Heart right ventricle (tissue), 16 donors: ENCODE data around the gene OR51E2. TPM values are rescaled to one million over a fixed set of nuclear protein-coding genes. Genes with fewer than 3 reads are reported as not detected.

Experiments used
- ATAC-seq, 8 donors: fragments of 200-7000 bp; cut with Tn5 transposase; one replicate each; pipeline ENCODE4 v1.9.1; 2020; ENCODE audit warnings: mild to moderate bottlenecking in 8 of 8, moderate library complexity in 8 of 8, moderate number of reproducible peaks in 1 of 8
- DNase-seq, 2 donors: peaks; one replicate each; pipeline ENCODE4 v3.0.0-alpha.2; 2020
- H3K27ac ChIP-seq, 10 donors: fragments of 200-600 bp; sonication (generic) in 2 of 10; one replicate each; pipeline versions ENCODE4 v1.5.0 to v1.8.0; 2020 to 2022; ENCODE audit warnings: mild to moderate bottlenecking in 3 of 10
- H3K27me3 ChIP-seq, 7 donors: fragments of 200-600 bp; one replicate each; pipeline ENCODE4 v1.8.0; 2021 to 2022; ENCODE audit warnings: mild to moderate bottlenecking in 2 of 7
- H3K36me3 ChIP-seq, 9 donors: fragments of 200-600 bp; sonication (generic) in 1 of 9; one replicate each; pipeline versions ENCODE4 v1.5.0 to v1.8.0; 2020 to 2022; ENCODE audit warnings: mild to moderate bottlenecking in 2 of 9
- H3K4me1 ChIP-seq, 9 donors: fragments of 200-600 bp; sonication (generic) in 1 of 9; one replicate each; pipeline versions ENCODE4 v1.5.0 to v1.8.0; 2020 to 2022; ENCODE audit warnings: mild to moderate bottlenecking in 4 of 9
- H3K4me3 ChIP-seq, 10 donors: fragments of 200-600 bp; sonication (generic) in 2 of 10; one replicate each; pipeline versions ENCODE4 v1.5.0 to v1.8.0; 2020 to 2022; ENCODE audit warnings: mild to moderate bottlenecking in 7 of 10, moderate library complexity in 2 of 10
- H3K9me3 ChIP-seq, 11 donors: fragments of 200-600 bp in 10 of 11; sonication (generic) in 2 of 11; one replicate each; pipeline versions ENCODE4 v1.5.0 to v1.8.0; 2013 to 2022; ENCODE audit warnings: mild to moderate bottlenecking in 2 of 11, control low read depth in 1 of 11, moderate library complexity in 1 of 11
- CTCF ChIP-seq, 9 donors: fragments of 200-600 bp; sonication (generic) in 2 of 9; IDR thresholded peaks; one replicate each; pipeline versions ENCODE4 v1.5.0 to v1.8.0; 2021 to 2022; ENCODE audit warnings: antibody characterized with exemption in 9 of 9, mild to moderate bottlenecking in 5 of 9, moderate library complexity in 1 of 9
- WGBS, 2 donors: extraction: QIAGEN DNeasy Blood & Tissue Kit; methylation state at CpG; one replicate each; pipeline ENCODE4 v1.1.7; 2013; ENCODE audit warnings: inconsistent platforms in 1 of 2; 5-methylcytosine and 5-hydroxymethylcytosine counted together
- intact Hi-C, 10 donors: fragments of 100-400 bp; cut with DNase I; formaldehyde crosslinking; loops; one replicate each; pipeline versions ENCODE4 v1.11.1 to v1.14.2; 2022
- polyA plus RNA-seq, 2 donors: library from polyadenylated mRNA; stranded (reverse); fragments of 200-250 nt; gene quantifications; one replicate each; pipeline ENCODE4 v1.2.3, GENCODE V29; 2013
- total RNA-seq, 10 donors: library from RNA; stranded (reverse); fragmentation: NEBNext Ultra II Directional in 3 of 10; extraction: Animal tissue kit (Norgen Biotek cat#: 25700) in 3 of 10; gene quantifications; one replicate each; pipeline versions ENCODE4 v1.2.1 to v1.2.4, GENCODE V29; 2021 to 2023
- donor health status: Arrhythmogenic right ventricular cardiomyopathy.
- donor health status: ischemic (EF 13 %, LVEDD 7.1; RV severe dilation, severe dysfunction).
- donor health status: healthy with polysubstance abuse.
- donor health status: DM: no; HTN: yes; CAD: no.
- donor health status: DM: no; HTN: no; CAD: no.
- donor health status: ischemic (EF 25% LVEDD 6.9; RV normal size, moderate dysfunction).
- donor health status: ischemic (EF 25% LVEDD 5.7; RV mildly dilated, moderate dysfunction).
- donor health status: healthy.
- donor health status: DM: yes; HTN: yes; CAD: no.
- donor health status: Ischemic cardiomyopathy.
- donor health status: ischemic (EF 35%, LVEDD 5.7; RV mildly dilated, moderate dysfunction).
- donor health status: nonischemic (EF 11% LVEDD 7.7; RV severe dilation, severe dysfunction).
- donor health status: DM: yes; HTN: yes; CAD: no.
- donor health status: PGD.
- donor health status: ischemic (EF 29% LVEDD 5.4; RV normal size, mild dysfunction).
- donor health status: nonischemic (EF 23%, LVEDD 6.1; RV moderate dilation, normal function).

The OR51E2 gene
- total and polyA plus RNA-seq, 12 donors: 0.07 to 0.25 (median 0.16) TPM; not detected in 6

GRCh38 chr11:4662876-4663275 lies 34.8 kb downstream of the OR51E2 start:
- no peaks in the 10 kb centered on the region for H3K9me3 ChIP-seq
- peaks cover 0 to 9% (median 0%) of the 10 kb centered on the region in 9 donors for H3K4me1 ChIP-seq
- no peak for ATAC-seq
- TF ChIP-seq CTCF (IDR thresholded peaks at IDR 0.05): no peak
- no peak overlapping the region for H3K27ac ChIP-seq
- H3K27me3 ChIP-seq: no peaks in the 10 kb centered on the region
- WGBS, 2 donors: 96 to 98% methylated on average over 6 of the region's 6 CpGs
- no peak for DNase-seq
- intact Hi-C loops: no loop called here
- no peak overlapping the region for H3K4me3 ChIP-seq
- no peaks in the 10 kb centered on the region for H3K36me3 ChIP-seq

GRCh38 chr11:4658629-4659445 lies 38.8 kb downstream of the OR51E2 start:
- TF ChIP-seq CTCF (IDR thresholded peaks at IDR 0.05): no peak
- no peaks in the 10 kb centered on the region for H3K27me3 ChIP-seq
- no peaks in the 10 kb centered on the region for H3K9me3 ChIP-seq
- H3K4me1 ChIP-seq: peaks cover 0 to 12% (median 0%) of the 10 kb centered on the region in 9 donors
- no peak overlapping the region for H3K4me3 ChIP-seq
- H3K36me3 ChIP-seq: peaks cover 0 to 7% (median 0%) of the 10 kb centered on the region in 9 donors
- no peak overlapping the region for H3K27ac ChIP-seq
- WGBS, 2 donors: 66 to 68% methylated on average over 5 of the region's 5 CpGs
- no peak for DNase-seq
- intact Hi-C loops: no loop called here
- no peak for ATAC-seq

- intact Hi-C loops: no loop called here
- Histone ChIP-seq H3K27ac (no peak overlapping the region), H3K36me3 (peaks cover 0 to 25% (median 0%) of the 10 kb centered on the region in 9 donors), H3K27me3 (no peaks in the 10 kb centered on the region), H3K4me1 (peaks cover 0 to 21% (median 0%) of the 10 kb centered on the region in 9 donors), H3K4me3 (no peak overlapping the region), H3K9me3 (no peaks in the 10 kb centered on the region)
- no peak for TF ChIP-seq CTCF (IDR thresholded peaks at IDR 0.05)
- DNase-seq: no peak
- no peak for ATAC-seq
- WGBS, 2 donors: 69 to 87% methylated on average over 2 of the region's 2 CpGs
Measured at GRCh38 chr11:4654635-4655369, 42.9 kb downstream of the OR51E2 start.

- ATAC-seq: peak in 1 of 8 donors; percentile 36
- intact Hi-C loops: loop anchor here in 1 of 10 donors (10.0 kb wide), 1 partner anchor 463 kb away; no protein-coding TSS in a partner anchor
- Histone ChIP-seq H3K9me3 (no peaks in the 10 kb centered on the region), H3K4me1 (peaks cover 4 to 65% (median 37%) of the 10 kb centered on the region in 9 donors), H3K27ac (peak overlapping the region in 5 of 10 donors; percentile 28 to 91 (median 58)), H3K4me3 (peak overlapping the region in 4 of 10 donors; percentile 17 to 58 (median 36)), H3K27me3 (no peaks in the 10 kb centered on the region), H3K36me3 (peaks cover 0 to 8% (median 0%) of the 10 kb centered on the region in 9 donors)
- no peak for TF ChIP-seq CTCF (IDR thresholded peaks at IDR 0.05)
- WGBS, 2 donors: 40 to 45% methylated on average over 4 of the region's 4 CpGs
- DNase-seq: no peak
Measured at GRCh38 chr11:4647766-4648165, 49.9 kb downstream of the OR51E2 start.
